HCEC 1CT (cell line): ENCODE measurements around the gene TRABD.
"Not testable (repeated sequence)": the region's sequence is repeated elsewhere in the genome, so short reads cannot be mapped to it uniquely, and the experiment has no call there.

Source experiments
- DNase-seq: peaks from one replicate; pipeline ENCODE4 v3.0.0-alpha.2; 2017

Gene TRABD

DNA sequence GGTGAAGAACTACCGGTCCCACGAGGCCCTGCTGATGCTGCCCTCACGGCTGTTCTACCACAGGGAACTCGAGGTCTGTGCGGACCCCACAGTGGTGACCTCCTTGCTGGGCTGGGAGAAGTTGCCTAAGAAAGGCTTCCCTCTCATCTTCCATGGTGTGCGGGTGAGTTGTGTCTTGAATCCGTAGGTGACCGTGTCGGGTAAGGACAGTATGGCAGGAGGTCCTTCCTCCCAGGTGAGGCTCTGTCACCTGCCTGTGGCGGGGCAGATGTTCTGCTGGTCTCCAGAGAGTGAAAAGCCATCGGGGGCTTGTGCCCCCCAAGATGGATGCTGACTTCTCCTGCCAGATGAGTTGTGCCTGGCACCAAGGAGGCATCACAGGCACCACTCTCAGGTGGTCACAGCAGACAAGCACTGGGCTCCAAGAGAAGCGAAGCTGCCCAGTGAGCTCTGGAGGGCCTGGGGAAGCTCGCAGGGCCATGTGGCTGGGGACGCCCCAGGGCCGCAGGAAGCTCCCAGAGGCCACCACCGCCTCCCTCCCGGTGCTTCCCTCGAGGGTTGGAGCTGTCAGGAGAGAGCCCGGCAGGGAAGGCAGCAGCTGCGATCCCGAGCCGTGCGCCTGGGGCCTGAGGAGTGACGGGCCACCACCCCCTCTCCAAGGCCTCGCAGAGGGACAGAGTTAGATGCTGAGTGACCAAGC lies 32.5 kb upstream of the TRABD start:
- no peak for DNase-seq

GRCh38 chr22:50153756-50154140 lies 32.0 kb upstream of the TRABD start:
- DNase-seq, result no peak

GRCh38 chr22:50157709-50158375 lies 27.9 kb upstream of the TRABD start:
- no peak for DNase-seq

DNA sequence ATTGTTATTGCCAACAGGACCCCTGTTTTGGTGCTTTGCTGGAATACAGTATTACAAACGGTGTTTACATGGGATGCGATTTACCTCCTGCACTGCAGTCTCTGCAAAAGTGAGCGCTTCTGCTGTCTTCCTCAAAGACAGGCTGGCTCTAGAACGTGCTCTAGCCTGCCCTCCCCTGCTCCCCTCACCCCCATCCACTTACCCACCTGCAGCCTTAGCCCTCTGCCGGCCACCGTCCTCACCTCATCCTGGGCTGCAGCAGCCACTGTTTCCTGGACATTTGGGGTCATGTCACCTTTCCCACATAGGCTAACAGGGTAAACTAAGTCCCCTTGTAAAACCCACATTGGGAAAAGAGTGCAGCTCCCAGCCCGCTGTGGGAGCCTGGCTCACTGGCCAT lies 24.8 kb upstream of the TRABD start:
- no peak for DNase-seq

DNA sequence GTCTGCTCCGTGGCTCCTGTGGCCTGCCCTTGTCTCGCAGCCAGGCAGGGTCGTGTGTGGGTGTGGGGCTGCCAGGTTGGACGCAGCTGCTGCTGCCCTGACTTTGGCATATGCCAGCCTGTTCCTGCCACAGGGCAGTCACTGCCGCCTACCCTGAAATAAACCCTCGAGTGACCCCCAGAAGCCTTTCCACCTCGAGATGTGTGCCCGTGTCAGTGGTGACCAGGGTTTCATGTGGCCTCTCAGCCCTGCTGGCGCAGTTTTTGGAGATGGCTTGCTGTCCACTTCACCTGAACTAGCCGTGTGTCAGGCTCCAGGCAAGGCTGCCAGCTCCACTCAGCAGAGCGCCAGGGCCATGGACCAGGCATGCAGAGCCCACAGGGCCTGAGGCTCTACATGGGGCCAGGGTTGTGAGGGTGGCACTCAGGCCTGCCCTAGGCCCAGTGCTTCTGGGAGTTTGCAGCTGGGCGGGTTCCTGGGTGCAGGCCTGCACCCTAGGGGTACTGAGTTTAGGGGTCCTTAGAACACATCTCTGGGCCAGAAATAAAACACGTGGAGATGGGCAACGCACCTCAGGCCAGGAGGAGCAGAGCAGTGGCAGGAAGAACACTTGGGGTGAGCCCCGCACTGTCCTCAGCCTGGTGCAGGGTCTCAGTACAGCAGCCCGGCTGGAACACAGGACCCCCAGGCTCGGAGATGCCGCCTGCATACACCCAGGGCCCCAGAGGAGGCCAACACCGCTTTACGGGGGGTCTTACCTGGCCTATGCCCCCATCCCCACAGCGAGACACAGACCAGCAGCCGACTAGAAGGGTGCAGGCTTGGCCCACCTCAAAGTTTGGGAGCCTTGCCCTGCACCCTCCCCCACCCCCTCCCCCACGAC lies 24.0 kb upstream of the TRABD start:
- no peak for DNase-seq

GRCh38 chr22:50162391-50162956 lies 23.2 kb upstream of the TRABD start:
- DNase-seq, result no peak

DNA sequence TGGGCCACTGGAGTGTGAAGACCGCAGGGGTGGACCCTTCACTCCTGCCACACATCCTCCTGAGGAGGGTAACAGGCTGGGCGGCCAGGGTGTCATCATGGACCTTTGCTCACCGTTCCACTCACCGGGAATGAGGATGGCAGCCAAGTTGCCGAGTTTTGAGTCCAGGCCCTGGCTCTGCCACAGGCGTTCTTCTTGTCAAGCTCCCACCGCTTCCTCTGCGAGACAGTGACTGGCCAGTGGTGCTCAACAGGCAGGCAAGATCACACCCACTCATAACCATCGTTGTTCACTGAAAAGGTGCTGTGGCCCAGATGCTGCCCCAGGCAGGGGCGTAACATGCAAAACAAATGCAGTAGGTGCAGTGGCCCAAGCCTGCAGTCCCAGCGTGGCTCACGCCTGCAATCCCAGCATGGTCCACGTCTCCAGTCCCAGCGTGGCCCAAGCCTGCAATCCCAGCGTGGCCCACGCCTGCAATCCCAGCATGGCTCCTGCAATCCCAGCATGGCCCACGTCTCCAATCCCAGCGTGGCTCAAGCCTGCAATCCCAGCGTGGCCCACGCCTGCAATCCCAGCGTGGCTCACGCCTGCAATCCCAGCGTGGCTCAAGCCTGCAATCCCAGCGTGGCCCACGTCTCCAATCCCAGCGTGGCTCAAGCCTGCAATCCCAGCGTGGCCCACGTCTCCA lies 20.1 kb upstream of the TRABD start:
- DNase-seq, result no peak

- no peak for DNase-seq
Measured at GRCh38 chr22:50167689-50168489, 17.8 kb upstream of the TRABD start.

- not testable (repeated sequence) for DNase-seq
Measured at GRCh38 chr22:50168490-50169180, 17.1 kb upstream of the TRABD start.

DNA sequence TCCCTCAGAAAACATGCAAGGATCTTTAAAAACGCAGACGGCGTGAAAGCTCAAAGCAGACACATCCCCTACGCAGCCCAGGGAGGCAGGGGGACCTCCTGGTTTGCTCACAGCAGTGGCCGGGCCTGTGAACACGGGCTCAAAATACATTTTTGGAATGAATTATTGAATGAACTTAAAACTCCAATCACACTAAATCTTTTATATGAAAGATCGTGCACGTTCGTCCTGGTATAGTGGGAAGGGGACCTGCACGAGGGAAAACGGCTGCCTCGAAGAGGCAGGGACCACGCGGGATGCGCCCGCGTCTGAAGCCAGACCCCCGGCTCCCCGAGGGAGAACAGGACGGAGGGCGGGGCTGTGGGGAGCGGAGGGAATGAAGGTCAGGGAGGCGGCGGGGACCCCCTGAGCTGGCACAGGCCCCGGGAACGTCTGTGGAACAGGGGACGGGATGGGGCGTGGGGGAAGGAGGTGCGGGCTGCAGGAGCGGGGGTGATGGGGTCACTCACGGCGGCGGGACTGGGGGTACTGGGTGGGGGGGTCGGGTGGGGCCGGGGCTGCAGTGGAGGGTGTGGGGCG lies 16.4 kb upstream of the TRABD start:
- no peak for DNase-seq

- no peak for DNase-seq
Measured at GRCh38 chr22:50169774-50170341, 15.9 kb upstream of the TRABD start.

DNA sequence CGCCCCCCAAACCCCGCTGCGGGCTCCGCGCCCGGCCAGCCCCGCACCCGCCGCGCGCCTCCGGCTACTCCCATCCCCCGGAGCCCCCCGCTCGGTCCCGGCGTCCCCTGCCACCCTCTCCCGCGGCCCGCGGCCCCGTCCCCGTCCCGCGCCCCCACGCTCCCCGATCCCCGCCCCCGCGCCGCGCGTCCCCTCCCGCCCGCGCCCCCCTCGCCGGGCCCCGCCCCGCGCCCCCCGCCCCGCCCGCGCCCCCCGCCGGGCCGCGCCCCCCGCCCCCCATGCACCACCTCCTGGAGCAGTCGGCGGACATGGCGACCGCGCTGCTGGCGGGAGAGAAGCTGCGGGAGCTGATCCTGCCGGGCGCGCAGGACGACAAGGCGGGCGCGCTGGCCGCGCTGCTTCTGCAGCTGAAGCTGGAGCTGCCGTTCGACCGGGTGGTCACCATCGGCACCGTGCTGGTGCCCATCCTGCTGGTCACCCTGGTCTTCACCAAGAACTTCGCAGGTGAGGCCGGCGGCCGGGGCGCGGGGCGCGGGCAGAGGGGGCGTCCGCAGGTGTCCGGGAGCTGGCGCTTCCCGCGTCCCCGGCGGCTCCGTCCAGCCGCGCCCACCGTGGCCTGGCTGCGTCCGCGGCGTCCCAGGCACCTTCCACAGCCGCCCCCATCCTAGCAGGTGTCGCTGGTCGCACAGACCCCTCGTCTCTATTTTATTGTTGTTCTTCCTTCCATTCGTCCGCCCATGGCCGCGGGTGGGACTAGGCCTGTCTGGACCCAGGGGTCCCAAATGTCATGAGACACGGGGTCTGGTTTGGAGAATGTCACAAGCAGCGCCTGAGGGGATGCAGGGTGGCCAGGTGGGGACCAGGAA lies 15.0 kb upstream of the TRABD start, which contains the start of gene PANX2:
TSS of gene PANX2 (plus strand) at position 279 of the 866 bp plus-strand sequence. CDS start at position 279, 0 bp downstream.
- no peak for DNase-seq

- no peak for DNase-seq
Measured at GRCh38 chr22:50171319-50171964, 14.3 kb upstream of the TRABD start.

- no peak for DNase-seq
Measured at GRCh38 chr22:50171965-50172421, 13.7 kb upstream of the TRABD start.

GRCh38 chr22:50173311-50173982 lies 12.3 kb upstream of the TRABD start:
- DNase-seq, result no peak

GRCh38 chr22:50173983-50174355 lies 11.7 kb upstream of the TRABD start:
- DNase-seq, result no peak

DNA sequence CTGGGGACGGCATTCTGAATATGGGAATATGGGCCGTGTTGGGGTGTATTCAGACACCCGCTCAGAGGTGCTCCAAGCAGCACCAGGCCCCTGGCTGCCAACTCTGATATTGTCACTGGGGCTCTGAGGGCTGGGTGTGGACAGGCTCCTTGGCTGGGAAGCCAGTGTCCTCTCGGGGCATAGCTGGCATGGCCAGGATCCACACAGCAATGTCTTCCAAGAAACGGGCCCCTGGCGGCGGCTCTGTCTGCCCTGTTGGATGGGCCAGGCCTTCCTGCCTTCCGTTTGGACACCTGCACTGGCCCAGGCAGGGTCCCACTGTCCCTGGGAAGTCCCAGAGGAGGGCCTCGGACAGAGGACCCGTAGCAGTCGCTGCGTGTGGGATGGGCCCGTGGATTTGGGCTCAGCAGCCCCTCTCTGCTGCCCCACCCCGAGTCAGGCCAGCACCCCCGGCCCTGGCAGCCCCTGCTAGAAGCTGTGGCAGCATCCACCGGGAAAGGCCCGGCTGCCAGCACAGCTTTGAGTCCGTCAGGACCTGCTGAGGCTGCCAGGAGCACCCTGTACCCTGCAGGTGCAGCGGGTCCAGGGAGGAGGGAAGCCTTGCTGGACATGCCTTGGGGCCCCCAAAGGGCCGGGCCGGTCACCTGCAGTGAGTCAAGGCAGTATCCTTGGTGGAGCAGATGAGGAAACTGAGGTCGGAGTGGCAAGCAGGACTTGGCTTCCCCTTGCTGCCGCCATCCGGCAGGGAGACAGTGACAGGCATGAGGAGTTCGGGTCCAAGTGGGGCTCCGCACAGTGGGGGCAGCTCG lies 11.1 kb upstream of the TRABD start:
- DNase-seq, result no peak

DNA sequence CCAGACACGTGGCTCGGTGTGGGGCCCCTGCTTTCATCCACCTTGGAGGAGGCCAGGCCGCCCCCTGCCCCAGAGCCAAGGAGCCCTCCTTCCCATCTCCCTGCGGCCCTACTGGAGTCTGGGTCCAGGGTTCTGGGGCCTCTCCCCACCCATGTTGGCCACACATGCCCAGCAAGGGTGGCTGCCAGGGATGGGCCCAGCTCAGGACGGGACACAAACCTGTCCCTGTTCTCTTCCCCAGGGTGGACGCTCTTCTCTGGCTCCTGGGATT lies 10.6 kb upstream of the TRABD start:
- DNase-seq, result no peak
